SHP77 treated with DMSO at 0.1 percent for 48 hours (cell line): ENCODE measurements around the gene GGT1.
"Not testable (repeated sequence)": the region's sequence is repeated elsewhere in the genome, so short reads cannot be mapped to it uniquely, and the experiment has no call there.

ENCODE experiments used
- DNase-seq: peaks from one replicate; lab custom pipeline; 2025; lab: John Stamatoyannopoulos, UW

Gene GGT1

GRCh38 chr22:24599958-24600715 lies 2.9 kb upstream of the GGT1 start:
- not testable (repeated sequence) for DNase-seq

- DNase-seq, result no peak
Measured at GRCh38 chr22:24601217-24602104, 1.5 kb upstream of the GGT1 start.

- not testable (repeated sequence) for DNase-seq
Measured at GRCh38 chr22:24602105-24602749, 766 bp upstream of the GGT1 start.

GRCh38 chr22:24603770-24604629 lies 1.0 kb downstream of the GGT1 start:
- DNase-seq, result not testable (repeated sequence)

- DNase-seq, result not testable (repeated sequence)
Measured at GRCh38 chr22:24606340-24606739, 3.3 kb downstream of the GGT1 start.

- DNase-seq, result peak; percentile 58
Measured at GRCh38 chr22:24607429-24607983, 4.5 kb downstream of the GGT1 start.

GRCh38 chr22:24608327-24608726 lies 5.3 kb downstream of the GGT1 start:
- not testable (repeated sequence) for DNase-seq

GRCh38 chr22:24609888-24610287 lies 6.9 kb downstream of the GGT1 start:
- DNase-seq, result not testable (repeated sequence)

- DNase-seq, result not testable (repeated sequence)
Measured at GRCh38 chr22:24614794-24615193, 11.8 kb downstream of the GGT1 start.

GRCh38 chr22:24621244-24621643 lies 18.3 kb downstream of the GGT1 start:
- DNase-seq, result not testable (repeated sequence)

GRCh38 chr22:24622596-24622995 lies 19.6 kb downstream of the GGT1 start:
- not testable (repeated sequence) for DNase-seq

- not testable (repeated sequence) for DNase-seq
Measured at GRCh38 chr22:24627911-24628310, 24.9 kb downstream of the GGT1 start.

- not testable (repeated sequence) for DNase-seq
Measured at GRCh38 chr22:24629069-24629468, 26.1 kb downstream of the GGT1 start.

GRCh38 chr22:24630812-24631427 lies 27.9 kb downstream of the GGT1 start:
- not testable (repeated sequence) for DNase-seq

- not testable (repeated sequence) for DNase-seq
Measured at GRCh38 chr22:24631430-24632122, 28.6 kb downstream of the GGT1 start.

GRCh38 chr22:24632642-24633041 lies 29.6 kb downstream of the GGT1 start:
- DNase-seq, result not testable (repeated sequence)

GRCh38 chr22:24633231-24634023 lies 30.4 kb downstream of the GGT1 start:
- DNase-seq, result not testable (repeated sequence)

GRCh38 chr22:24634776-24635389 lies 31.9 kb downstream of the GGT1 start:
- DNase-seq, result not testable (repeated sequence)

GRCh38 chr22:24636513-24636912 lies 33.5 kb downstream of the GGT1 start:
- not testable (repeated sequence) for DNase-seq
